ENCODE results near the gene CLPX. TPM values are rescaled to one million over a fixed set of nuclear protein-coding genes. Genes with fewer than 3 reads are reported as not detected.

Gene CLPX
- total RNA-seq, 2 donors from 2014 or later = 36.2 to 41.2 TPM

DNA sequence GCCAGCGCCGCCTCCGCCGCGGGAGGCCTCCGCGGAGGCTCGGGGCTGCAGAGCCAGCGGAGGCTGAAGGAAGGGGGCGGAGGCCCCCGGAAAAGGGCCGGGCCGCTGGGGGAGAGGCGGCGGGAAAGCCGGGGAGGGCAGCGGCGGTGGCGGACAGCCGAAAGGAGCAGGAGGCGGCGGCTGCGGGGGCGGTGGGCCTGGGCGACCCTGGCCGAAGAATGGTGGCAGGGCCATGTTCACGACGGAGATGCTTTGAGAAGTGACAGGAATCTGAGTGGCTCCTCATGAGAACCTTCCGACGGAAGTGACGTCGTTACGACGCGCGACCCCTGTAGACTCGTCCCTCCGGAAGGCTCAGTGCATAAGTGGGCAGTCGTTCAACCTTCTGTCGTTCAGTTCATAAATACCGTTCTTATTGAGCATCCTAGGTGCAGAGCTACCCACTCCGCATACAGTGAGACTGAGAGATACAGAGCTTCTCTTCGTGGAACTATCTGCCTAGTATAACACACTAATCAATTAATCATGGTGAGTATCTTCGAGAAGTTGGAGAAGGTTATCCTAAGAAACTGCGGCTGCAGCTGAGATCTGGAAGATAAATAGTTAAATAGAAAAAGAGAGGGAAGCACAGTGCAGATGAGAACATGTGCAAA, 51.5 kb downstream of the CLPX start, which contains the start of gene PDCD7:
TSS of gene PDCD7 (minus strand) at position 261 of the 653 bp plus-strand sequence. CDS start at position 234, 27 bp downstream.
- peak; percentile 86 for DNase-seq (ENCODE audit: low spot score)
- WGBS = 1% methylated on average over 43 of the region's 45 CpGs

DNA sequence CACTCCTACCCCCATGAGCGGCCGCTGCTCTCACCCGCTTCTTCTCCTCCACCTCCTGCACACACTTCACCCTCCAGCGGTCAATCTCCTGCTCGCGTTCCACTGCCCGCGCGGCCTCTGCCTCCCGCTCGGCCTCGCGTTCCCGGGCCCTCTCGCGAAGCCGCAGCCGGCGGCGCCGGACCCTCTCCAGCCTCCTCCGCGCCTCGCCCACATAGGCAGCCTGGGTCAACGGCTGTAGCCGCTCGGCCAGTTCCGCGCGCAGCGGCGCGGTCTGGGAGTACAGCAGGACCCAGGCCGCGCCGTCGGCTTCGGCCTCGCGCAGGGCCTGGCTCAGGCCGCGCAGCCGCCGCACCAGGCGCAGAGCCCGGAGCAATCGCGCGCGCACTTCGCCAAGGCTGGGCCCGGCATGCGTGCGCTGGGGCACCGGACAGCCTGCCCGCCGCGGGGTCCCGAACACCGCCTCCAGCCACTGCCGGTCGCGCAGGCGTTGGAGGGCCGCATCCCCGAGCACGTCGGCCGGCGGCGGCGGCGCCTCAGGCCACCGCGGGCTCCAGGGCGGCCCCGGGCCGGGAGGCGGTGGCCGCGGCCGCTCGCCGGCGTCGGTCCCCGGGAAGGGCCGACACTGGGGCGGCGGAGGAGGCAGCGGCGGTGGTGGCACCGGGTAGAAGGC, 52.1 kb downstream of the CLPX start:
- H3K36me3 ChIP-seq = peaks cover 0 to 2% of the 10 kb centered on the region in 2 donors
- intact Hi-C loops (cut with DNase I) = no loop called here
- peak overlapping the region; percentile 80 to 88 for H3K27ac ChIP-seq
- TF ChIP-seq POLR2A (IDR thresholded peaks at IDR 0.05) (no peak), POLR2AphosphoS5 (IDR thresholded peaks at IDR 0.05) (no peak)
- TF ChIP-seq, protein P1, sequence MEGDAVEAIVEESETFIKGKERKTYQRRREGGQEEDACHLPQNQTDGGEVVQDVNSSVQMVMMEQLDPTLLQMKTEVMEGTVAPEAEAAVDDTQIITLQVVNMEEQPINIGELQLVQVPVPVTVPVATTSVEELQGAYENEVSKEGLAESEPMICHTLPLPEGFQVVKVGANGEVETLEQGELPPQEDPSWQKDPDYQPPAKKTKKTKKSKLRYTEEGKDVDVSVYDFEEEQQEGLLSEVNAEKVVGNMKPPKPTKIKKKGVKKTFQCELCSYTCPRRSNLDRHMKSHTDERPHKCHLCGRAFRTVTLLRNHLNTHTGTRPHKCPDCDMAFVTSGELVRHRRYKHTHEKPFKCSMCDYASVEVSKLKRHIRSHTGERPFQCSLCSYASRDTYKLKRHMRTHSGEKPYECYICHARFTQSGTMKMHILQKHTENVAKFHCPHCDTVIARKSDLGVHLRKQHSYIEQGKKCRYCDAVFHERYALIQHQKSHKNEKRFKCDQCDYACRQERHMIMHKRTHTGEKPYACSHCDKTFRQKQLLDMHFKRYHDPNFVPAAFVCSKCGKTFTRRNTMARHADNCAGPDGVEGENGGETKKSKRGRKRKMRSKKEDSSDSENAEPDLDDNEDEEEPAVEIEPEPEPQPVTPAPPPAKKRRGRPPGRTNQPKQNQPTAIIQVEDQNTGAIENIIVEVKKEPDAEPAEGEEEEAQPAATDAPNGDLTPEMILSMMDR (IDR thresholded peaks at IDR 0.05) = no peak
- no peaks in the 10 kb centered on the region for H3K9me3 ChIP-seq
- WGBS = under 1% methylated on average over 76 of the region's 93 CpGs
- H3K4me1 ChIP-seq (replicated peaks) = peaks cover 7% of the 10 kb centered on the region
- DNase-seq (ENCODE audit: low spot score) = peak; percentile 5
- H3K4me3 ChIP-seq = peak overlapping the region; percentile 92
- H3K27me3 ChIP-seq (replicated peaks; ENCODE audit: insufficient read depth) = no peaks in the 10 kb centered on the region

More for the DNA sequence above, 51.5 kb downstream of the CLPX start, which contains the start of gene PDCD7:
- Histone ChIP-seq H3K9me3 (no peaks in the 10 kb centered on the region), H3K4me1 (replicated peaks) (peaks cover 7% of the 10 kb centered on the region), H3K27me3 (replicated peaks; ENCODE audit: insufficient read depth) (no peaks in the 10 kb centered on the region), H3K27ac (peak within 1 kb of the TSS; percentile 80 to 88), H3K36me3 (peaks cover 0 to under 1% of the 10 kb centered on the region in 2 donors), H3K4me3 (peak within 1 kb of the TSS; percentile 92)
- TF ChIP-seq, protein P1 (IDR thresholded peaks at IDR 0.05) = peak in 1 of 4 experiments; percentile 13
- peak; percentile 63 for TF ChIP-seq POLR2A (IDR thresholded peaks at IDR 0.05)
- peak; percentile 94 for TF ChIP-seq POLR2AphosphoS5 (IDR thresholded peaks at IDR 0.05)
- intact Hi-C loops (cut with DNase I) = no loop called here

- Histone ChIP-seq H3K27ac (no peak overlapping the region), H3K9me3 (no peaks in the 10 kb centered on the region), H3K4me3 (no peak overlapping the region), H3K4me1 (replicated peaks) (peaks cover 7% of the 10 kb centered on the region), H3K36me3 (peaks cover 0 to 2% of the 10 kb centered on the region in 2 donors), H3K27me3 (replicated peaks; ENCODE audit: insufficient read depth) (no peaks in the 10 kb centered on the region)
- intact Hi-C loops (cut with DNase I) = no loop called here
- WGBS = 72% methylated on average over 5 of the region's 5 CpGs
- TF ChIP-seq POLR2A (IDR thresholded peaks at IDR 0.05) (no peak), POLR2AphosphoS5 (IDR thresholded peaks at IDR 0.05) (no peak)
- TF ChIP-seq, protein P1 (IDR thresholded peaks at IDR 0.05) = no peak
- no peak for DNase-seq (ENCODE audit: low spot score)
Measured at GRCh38 chr15:65130941-65131340, 54.2 kb downstream of the CLPX start.

- peaks cover 0 to 9% of the 10 kb centered on the region in 2 donors for H3K36me3 ChIP-seq
- no peaks in the 10 kb centered on the region for H3K4me1 ChIP-seq (replicated peaks)
- intact Hi-C loops (cut with DNase I) = no loop called here
Measured at GRCh38 chr15:65115542-65115941, 69.6 kb downstream of the CLPX start.

More at GRCh38 chr15:65115542-65115941, 69.6 kb downstream of the CLPX start:
- H3K4me3 ChIP-seq = no peak overlapping the region
- TF ChIP-seq, protein P1 (IDR thresholded peaks at IDR 0.05) = no peak
- TF ChIP-seq POLR2AphosphoS5 (IDR thresholded peaks at IDR 0.05) (no peak), POLR2A (IDR thresholded peaks at IDR 0.05) (no peak)
- DNase-seq (ENCODE audit: low spot score) = no peak
- H3K27ac ChIP-seq = no peak overlapping the region
- 55% methylated on average over 5 of the region's 5 CpGs for WGBS
- H3K9me3 ChIP-seq = no peaks in the 10 kb centered on the region
- H3K27me3 ChIP-seq (replicated peaks; ENCODE audit: insufficient read depth) = no peaks in the 10 kb centered on the region

Data from prostate gland (tissue), 2 donors.